Lower leg skin (tissue), 4 donors: ENCODE measurements around the gene ST3GAL4. TPM values are rescaled to one million over a fixed set of nuclear protein-coding genes. Genes with fewer than 3 reads are reported as not detected.

Experiments
- DNase-seq, 2 donors: peaks; one replicate each; pipeline ENCODE4 v3.0.0-alpha.2; 2019; ENCODE audit warnings: low spot score in 2 of 2
- H3K4me3 ChIP-seq: fragments of 200-600 bp; sonication (generic); 2 replicates; pipeline ENCODE4 v1.5.1; 2017; ENCODE audit warnings: mild to moderate bottlenecking, low read depth; ENCODE audit not compliant: poor library complexity, severe bottlenecking
- CTCF ChIP-seq, 3 donors: fragments of 450-650 bp; IDR thresholded peaks; one replicate each; pipeline ENCODE4 v1.5.1; 2016; ENCODE audit warnings: antibody characterized with exemption in 3 of 3, mild to moderate bottlenecking in 3 of 3, moderate library complexity in 2 of 3
- POLR2A ChIP-seq, 2 donors: fragments of 450-650 bp; IDR thresholded peaks; one replicate each; pipeline ENCODE4 v1.6.1; 2016 to 2017; ENCODE audit warnings: antibody characterized with exemption in 2 of 2, mild to moderate bottlenecking in 1 of 2, moderate library complexity in 1 of 2
- WGBS, 2 donors: methylation state at CpG; one replicate each; pipeline ENCODE4 v1.1.5; 2018; 5-methylcytosine and 5-hydroxymethylcytosine counted together
- intact Hi-C: fragments of 100-400 bp; cut with DNase I; formaldehyde crosslinking; loops from one replicate; pipeline ENCODE4 v1.15.0; 2023; ENCODE audit warnings: low total_unique reads
- total RNA-seq, 4 donors: library from RNA; depleted of rRNA; stranded (reverse); fragments of >200 nt; gene quantifications; one replicate each; pipeline ENCODE4 v1.1.0, GENCODE V29; 2016

Gene ST3GAL4
- total RNA-seq, 4 donors from 2014 or later: 12.6 to 27.0 (median 17.1) TPM

DNA sequence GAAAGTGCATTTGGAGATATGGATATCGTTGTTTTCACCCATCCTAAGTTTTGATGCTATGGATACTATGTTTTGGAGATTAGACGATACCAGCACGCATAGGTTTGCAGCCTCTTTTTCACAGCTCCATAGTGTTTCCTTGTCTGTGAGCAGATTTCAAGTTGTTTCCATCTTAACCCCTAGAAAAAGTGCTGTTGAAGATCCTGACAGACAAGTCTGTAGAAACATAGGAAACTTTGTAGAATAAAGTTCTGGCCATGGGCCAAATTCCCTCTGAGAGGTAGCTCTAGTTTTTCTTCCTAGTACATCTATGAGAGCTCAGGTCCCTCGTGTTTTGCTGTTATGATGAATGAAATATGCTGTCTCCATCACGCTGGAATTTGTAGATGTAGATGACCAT lies 32.4 kb downstream of the ST3GAL4 start:
- no peak for DNase-seq
- intact Hi-C loops: no loop called here
- WGBS, 2 donors: 48 to 52% methylated on average over 5 of the region's 5 CpGs

DNA sequence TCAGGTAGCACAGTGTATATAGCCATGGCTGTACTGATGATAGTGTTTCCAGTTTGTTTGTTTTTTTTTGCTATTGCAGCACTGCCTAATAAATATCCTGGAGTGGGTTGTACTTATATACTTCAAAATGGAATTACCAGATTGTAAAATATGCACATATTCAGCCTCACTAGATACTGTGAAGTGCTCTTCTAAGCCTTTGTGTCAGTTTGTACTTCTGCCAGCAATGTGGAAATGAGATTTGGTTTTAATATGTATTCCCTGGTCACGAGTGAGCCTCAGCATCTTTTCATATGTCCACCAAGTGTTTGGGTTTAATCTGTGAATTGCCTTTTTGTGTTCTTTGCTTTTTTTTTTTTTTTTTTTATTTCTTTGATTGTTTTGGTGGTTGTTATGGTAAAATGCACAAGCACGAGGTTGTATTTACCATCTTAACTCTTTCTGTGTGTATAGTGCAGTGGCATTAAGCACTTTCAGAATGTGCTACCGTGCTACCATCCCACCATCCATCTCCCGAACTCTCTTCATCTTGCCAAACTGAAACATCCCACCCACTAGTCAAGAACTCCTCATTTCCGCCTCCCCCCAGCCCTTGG lies 34.9 kb downstream of the ST3GAL4 start:
- TF ChIP-seq CTCF (IDR thresholded peaks at IDR 0.05) (no peak), POLR2A (IDR thresholded peaks at IDR 0.05) (no peak)
- intact Hi-C loops: no loop called here
- no peak overlapping the region for H3K4me3 ChIP-seq
- 58 to 62% methylated on average over 5 of the region's 5 CpGs for WGBS, 2 donors
- DNase-seq: no peak

More for the DNA sequence above, 32.4 kb downstream of the ST3GAL4 start:
- TF ChIP-seq POLR2A (IDR thresholded peaks at IDR 0.05) (no peak), CTCF (IDR thresholded peaks at IDR 0.05) (no peak)
- H3K4me3 ChIP-seq: no peak overlapping the region

GRCh38 chr11:126391286-126391954 lies 35.9 kb downstream of the ST3GAL4 start:
- no peak overlapping the region for H3K4me3 ChIP-seq
- TF ChIP-seq CTCF (IDR thresholded peaks at IDR 0.05): no peak
- TF ChIP-seq POLR2A (IDR thresholded peaks at IDR 0.05): no peak
- intact Hi-C loops: no loop called here
- WGBS, 2 donors: 71 to 72% methylated on average over 7 of the region's 7 CpGs
- DNase-seq: no peak

GRCh38 chr11:126391970-126392632 lies 36.6 kb downstream of the ST3GAL4 start:
- no peak for DNase-seq
- 44 to 49% methylated on average over 8 of the region's 8 CpGs for WGBS, 2 donors
- intact Hi-C loops: no loop called here
- TF ChIP-seq CTCF (IDR thresholded peaks at IDR 0.05): no peak
- no peak for TF ChIP-seq POLR2A (IDR thresholded peaks at IDR 0.05)
- no peak overlapping the region for H3K4me3 ChIP-seq

DNA sequence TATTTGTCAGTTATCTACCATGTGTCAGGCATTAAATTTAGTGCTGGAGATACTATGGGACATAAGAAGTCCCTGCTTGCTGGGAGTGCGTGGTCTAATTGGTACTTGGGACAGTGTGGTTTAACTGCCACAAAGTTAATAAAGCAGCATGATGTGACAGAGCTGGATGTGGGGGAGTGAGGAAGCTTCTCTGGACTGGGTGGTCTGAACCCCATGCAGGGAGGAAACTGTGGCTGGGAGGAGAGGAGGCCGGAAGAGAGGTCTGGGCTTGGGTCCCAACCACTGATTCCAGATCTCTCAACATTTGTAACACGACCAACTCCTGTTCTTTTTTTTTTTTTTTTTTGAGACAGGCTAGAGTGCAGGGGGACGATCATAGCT lies 37.1 kb downstream of the ST3GAL4 start:
- no peak for DNase-seq
- no peak for TF ChIP-seq POLR2A (IDR thresholded peaks at IDR 0.05)
- TF ChIP-seq CTCF (IDR thresholded peaks at IDR 0.05): no peak
- intact Hi-C loops: no loop called here
- WGBS, 2 donors: 21 to 41% methylated on average over 4 of the region's 4 CpGs
- H3K4me3 ChIP-seq: no peak overlapping the region
